GM18909 (cell line): ENCODE measurements around the gene DNAJB1.

Experiments used
- ATAC-seq: cut with Tn5 transposase; IDR thresholded peaks from one replicate; pipeline ENCODE4 v1.9.1; 2021; ENCODE audit warnings: mild to moderate bottlenecking; ENCODE audit not compliant: unreplicated experiment, poor library complexity

Gene DNAJB1

GRCh38 chr19:14476327-14476672 lies 41.9 kb downstream of the DNAJB1 start:
- ATAC-seq: no peak

GRCh38 chr19:14475251-14476073 lies 42.7 kb downstream of the DNAJB1 start, which contains the start of gene PTGER1:
Gene PTGER1, minus strand, starts transcription at chr19:14475354. Its CDS starts 1,034 bp downstream, at chr19:14474320.
- ATAC-seq: no peak

DNA sequence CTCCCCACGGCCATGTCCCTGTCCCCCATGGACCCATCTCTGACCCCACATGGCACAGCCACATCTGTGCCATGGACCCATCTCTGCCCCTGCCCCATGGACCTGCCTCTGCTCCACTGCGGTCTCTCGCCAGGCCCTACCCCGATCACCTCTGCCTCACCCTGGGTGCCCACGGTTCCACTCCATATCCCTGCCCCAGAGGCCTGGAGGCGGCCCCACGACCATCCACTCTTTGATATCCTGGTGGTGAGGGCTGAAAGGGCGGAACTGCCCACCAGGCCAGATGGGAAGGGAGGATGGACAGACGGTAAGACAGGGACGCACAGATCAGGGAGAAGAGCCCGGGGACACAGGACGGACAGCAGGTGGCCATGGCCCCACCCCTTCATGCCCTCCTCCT lies 43.4 kb downstream of the DNAJB1 start:
- no peak for ATAC-seq

- ATAC-seq: no peak
These were observed 44.1 kb downstream of the DNAJB1 start for GRCh38 chr19:14473978-14474578.

DNA sequence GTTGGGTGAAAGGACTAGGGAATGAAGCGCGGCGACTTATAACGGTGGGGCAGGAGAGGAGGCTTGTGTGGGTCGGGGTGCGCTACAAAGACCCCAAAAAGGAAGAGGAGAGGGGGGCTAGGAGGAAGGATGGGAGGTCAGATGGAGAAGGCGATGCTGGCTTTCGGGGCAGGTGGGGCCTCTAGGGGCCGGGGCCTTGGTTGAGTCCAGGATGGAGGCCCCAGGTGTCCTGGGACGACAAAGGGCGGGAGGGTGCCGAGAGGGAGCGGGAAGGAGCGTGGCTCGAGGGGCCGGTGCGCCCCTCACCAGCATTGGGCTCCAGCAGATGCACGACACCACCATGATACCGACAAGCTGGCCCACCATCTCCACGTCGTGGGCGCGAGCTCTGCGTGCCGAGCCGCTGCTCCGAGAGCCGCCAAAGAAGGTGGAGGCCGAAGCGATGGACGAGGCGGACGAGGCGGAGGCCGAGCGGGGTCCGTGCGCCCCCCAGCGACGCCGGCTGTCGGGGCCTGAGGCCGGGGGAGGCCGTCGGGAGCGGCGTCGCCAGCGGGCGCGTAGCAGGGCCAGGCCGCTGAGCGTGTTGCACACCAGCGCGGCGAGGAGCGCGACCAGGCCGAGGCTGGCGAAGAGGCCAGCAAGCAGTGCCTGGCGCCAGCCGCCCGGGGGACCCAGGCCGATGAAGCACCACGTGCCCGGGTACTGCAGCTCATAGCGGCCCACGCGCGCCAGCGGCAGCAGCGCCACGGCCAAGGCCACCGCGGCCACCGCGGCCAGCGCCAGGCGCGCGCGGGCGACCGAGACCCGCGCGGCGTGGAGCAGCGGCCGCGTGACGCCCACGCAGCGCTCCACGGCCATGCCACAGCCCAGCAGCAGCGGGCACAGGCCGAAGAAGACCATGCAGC lies 44.9 kb downstream of the DNAJB1 start:
- no peak for ATAC-seq

GRCh38 chr19:14472202-14472938 lies 45.8 kb downstream of the DNAJB1 start:
- ATAC-seq: peak; percentile 50

DNA sequence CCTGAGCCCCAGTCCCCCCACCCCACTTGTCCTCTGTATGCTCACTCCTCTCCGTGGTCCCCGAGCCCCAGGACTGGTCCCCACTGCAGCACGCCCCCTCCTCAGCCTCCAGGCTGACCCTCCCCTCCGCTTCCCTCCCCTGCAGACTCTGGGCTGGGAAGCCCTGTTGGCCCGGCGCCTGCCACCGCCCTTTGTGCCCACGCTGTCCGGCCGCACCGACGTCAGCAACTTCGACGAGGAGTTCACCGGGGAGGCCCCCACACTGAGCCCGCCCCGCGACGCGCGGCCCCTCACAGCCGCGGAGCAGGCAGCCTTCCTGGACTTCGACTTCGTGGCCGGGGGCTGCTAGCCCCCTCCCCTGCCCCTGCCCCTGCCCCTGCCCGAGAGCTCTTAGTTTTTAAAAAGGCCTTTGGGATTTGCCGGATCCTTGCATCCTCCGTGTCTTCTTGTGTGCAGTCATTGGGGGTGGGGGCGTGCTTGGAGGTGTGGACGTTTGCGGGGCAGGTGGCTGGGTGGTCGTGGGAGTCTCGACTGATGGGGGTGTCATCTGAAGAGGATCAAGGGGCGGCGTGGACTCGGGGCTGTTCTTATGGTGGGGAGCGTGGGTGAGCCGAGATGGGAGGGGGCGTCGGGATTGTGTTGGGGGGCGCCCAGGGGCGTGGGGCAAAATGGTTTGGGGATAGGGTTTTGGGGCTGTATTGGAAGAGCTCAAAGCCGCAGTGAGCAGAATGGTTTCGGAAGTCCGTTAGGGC lies 46.6 kb downstream of the DNAJB1 start:
- no peak for ATAC-seq

GRCh38 chr19:14470031-14470876 lies 47.9 kb downstream of the DNAJB1 start:
- ATAC-seq: no peak

DNA sequence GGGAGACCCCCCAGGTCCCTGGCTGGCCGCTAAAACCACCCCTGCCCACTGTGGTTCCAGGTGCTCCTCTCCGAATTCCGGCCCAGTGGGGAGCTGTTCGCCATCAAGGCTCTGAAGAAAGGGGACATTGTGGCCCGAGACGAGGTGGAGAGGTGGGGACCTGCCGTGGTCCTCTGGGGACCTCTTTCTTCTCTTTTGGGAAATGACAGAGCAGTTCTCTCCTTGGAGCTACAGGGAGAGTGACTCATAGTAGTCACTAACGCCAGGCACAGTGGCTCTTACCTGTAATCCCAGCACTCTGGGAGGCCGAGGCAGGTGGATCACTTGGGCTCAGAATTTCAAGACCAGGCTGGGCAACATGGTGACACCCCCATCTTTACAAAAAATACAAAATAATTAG lies 50.4 kb downstream of the DNAJB1 start:
- ATAC-seq: no peak

- ATAC-seq: no peak
These were observed 50.8 kb downstream of the DNAJB1 start for GRCh38 chr19:14467391-14467790.
